DND-41 (cell line): Measurements from ENCODE around the gene NFX1.
"Not testable (repeated sequence)": the region's sequence is repeated elsewhere in the genome, so short reads cannot be mapped to it uniquely, and the experiment has no call there.

ENCODE experiments used
- EZH2 ChIP-seq: IDR thresholded peaks from 3 replicates; pipeline ENCODE4 v1.6.1; 2012; ENCODE audit warnings: borderline replicate concordance, low read depth, mild to moderate bottlenecking, moderate library complexity, low read length, inconsistent platforms; ENCODE audit not compliant: severe bottlenecking
- TF ChIP-seq, protein P1 (sequence below): IDR thresholded peaks from 2 replicates; pipeline ENCODE4 v1.5.1; 2012; ENCODE audit warnings: borderline replicate concordance, low read length, moderate library complexity, mild to moderate bottlenecking; ENCODE audit not compliant: poor library complexity, severe bottlenecking; ENCODE audit errors: extremely low read depth

DNA sequence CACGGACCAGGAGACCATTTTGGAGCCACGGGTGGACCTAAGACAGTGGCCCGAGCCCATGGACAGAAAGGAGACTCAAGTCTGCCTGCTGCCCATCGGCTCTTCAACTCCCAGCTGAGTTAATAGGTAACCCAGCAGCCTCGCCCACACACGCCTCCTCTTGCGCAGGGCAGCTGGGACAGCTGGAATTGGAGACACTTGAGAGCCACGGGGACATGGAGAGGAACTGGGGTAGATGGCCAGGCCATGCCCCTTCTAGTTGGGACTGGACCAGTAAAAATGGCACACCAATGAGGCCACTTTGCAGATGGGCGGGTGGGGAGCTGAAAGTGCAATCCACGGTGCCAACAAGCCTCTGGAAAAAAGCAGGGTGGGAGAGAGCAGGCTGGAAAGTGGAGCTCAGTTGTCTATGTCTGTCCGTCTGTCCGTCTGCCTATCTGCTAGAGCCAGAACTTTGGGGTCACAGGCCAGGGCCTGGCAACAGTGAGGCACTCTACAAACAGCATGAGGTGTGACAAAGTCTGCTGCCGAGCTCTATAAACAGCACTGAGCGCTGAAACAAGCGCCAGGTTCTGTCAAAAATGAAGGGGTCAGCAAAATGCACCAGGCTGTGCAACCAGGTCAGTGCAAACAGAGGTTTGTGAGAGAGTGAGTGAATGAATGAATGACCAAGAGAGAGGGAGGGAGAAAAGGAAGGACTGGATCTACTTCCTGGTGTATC is 105.0 kb downstream of the NFX1 start:
- TF ChIP-seq, protein P1, sequence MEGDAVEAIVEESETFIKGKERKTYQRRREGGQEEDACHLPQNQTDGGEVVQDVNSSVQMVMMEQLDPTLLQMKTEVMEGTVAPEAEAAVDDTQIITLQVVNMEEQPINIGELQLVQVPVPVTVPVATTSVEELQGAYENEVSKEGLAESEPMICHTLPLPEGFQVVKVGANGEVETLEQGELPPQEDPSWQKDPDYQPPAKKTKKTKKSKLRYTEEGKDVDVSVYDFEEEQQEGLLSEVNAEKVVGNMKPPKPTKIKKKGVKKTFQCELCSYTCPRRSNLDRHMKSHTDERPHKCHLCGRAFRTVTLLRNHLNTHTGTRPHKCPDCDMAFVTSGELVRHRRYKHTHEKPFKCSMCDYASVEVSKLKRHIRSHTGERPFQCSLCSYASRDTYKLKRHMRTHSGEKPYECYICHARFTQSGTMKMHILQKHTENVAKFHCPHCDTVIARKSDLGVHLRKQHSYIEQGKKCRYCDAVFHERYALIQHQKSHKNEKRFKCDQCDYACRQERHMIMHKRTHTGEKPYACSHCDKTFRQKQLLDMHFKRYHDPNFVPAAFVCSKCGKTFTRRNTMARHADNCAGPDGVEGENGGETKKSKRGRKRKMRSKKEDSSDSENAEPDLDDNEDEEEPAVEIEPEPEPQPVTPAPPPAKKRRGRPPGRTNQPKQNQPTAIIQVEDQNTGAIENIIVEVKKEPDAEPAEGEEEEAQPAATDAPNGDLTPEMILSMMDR: not testable (repeated sequence)
- not testable (repeated sequence) for TF ChIP-seq EZH2
